ENCODE measurements around the gene CASP6.
"Not testable (repeated sequence)": the region's sequence is repeated elsewhere in the genome, so short reads cannot be mapped to it uniquely, and the experiment has no call there.

CASP6 gene

GRCh38 chr4:109684727-109685126, 18.5 kb downstream of the CASP6 start:
- TF ChIP-seq, protein P1, sequence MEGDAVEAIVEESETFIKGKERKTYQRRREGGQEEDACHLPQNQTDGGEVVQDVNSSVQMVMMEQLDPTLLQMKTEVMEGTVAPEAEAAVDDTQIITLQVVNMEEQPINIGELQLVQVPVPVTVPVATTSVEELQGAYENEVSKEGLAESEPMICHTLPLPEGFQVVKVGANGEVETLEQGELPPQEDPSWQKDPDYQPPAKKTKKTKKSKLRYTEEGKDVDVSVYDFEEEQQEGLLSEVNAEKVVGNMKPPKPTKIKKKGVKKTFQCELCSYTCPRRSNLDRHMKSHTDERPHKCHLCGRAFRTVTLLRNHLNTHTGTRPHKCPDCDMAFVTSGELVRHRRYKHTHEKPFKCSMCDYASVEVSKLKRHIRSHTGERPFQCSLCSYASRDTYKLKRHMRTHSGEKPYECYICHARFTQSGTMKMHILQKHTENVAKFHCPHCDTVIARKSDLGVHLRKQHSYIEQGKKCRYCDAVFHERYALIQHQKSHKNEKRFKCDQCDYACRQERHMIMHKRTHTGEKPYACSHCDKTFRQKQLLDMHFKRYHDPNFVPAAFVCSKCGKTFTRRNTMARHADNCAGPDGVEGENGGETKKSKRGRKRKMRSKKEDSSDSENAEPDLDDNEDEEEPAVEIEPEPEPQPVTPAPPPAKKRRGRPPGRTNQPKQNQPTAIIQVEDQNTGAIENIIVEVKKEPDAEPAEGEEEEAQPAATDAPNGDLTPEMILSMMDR (IDR thresholded peaks at IDR 0.05; ENCODE audit: borderline replicate concordance, control extremely low read depth, extremely low read depth, insufficient read depth, missing control alignments) = no peak
- in situ Hi-C loops (cut with MboI; ENCODE audit: low sequenced_read_pairs, unreplicated experiment) = no loop called here
- no peak for DNase-seq (ENCODE audit: low spot score)

- TF ChIP-seq, protein P1 (IDR thresholded peaks at IDR 0.05; ENCODE audit: borderline replicate concordance, control extremely low read depth, extremely low read depth, insufficient read depth, missing control alignments) = no peak
- in situ Hi-C loops (cut with MboI; ENCODE audit: low sequenced_read_pairs, unreplicated experiment) = no loop called here
- no peak for DNase-seq (ENCODE audit: low spot score)
Measured at GRCh38 chr4:109683621-109684253, 19.5 kb downstream of the CASP6 start.

GRCh38 chr4:109682875-109683274, 20.4 kb downstream of the CASP6 start:
- no peak for DNase-seq (ENCODE audit: low spot score)
- in situ Hi-C loops (cut with MboI; ENCODE audit: low sequenced_read_pairs, unreplicated experiment) = no loop called here
- TF ChIP-seq, protein P1 (IDR thresholded peaks at IDR 0.05; ENCODE audit: borderline replicate concordance, control extremely low read depth, extremely low read depth, insufficient read depth, missing control alignments) = no peak

DNA sequence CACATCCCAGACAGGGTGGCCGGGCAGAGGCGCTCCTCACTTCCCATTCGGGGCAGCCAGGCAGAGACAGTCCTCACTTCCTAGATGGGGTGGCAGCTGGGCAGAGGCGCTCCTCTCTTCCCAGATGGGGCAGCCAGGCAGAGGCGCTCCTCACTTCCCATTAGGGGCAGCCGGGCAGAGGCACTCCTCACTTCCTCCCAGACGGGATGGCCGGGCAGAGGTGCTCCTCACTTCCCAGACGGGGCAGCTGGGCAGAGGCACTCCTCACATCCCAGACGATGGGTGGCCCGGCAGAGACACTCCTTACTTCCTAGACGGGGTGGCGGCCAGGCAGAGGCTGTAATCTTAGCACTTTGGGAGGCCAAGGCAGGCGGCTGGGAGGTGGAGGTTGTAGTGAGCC, 24.3 kb downstream of the CASP6 start:
- in situ Hi-C loops (cut with MboI; ENCODE audit: low sequenced_read_pairs, unreplicated experiment) = not testable (repeated sequence)

DNA sequence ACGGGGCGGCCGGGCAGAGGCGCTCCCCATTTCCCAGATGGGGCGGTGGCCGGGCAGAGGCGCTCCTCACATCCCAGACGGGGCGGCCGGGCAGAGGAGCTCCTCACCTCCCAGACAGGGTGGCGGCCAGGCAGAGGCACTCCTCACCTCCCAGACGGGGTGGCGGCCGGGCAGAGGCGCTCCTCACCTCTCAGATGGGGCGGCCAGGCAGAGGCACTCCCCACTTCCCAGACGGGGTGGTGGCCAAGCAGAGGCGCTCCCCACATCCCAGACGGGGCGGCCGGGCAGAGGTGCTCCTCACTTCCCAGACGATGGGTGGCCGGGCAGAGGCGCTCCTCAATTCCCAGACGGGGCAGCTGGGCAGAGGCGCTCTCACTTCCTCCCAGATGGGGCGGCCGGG, 24.8 kb downstream of the CASP6 start:
- in situ Hi-C loops (cut with MboI; ENCODE audit: low sequenced_read_pairs, unreplicated experiment); DNase-seq (ENCODE audit: low spot score): not testable (repeated sequence)

More for the DNA sequence above, 24.3 kb downstream of the CASP6 start:
- DNase-seq (ENCODE audit: low spot score) = not testable (repeated sequence)

DNA sequence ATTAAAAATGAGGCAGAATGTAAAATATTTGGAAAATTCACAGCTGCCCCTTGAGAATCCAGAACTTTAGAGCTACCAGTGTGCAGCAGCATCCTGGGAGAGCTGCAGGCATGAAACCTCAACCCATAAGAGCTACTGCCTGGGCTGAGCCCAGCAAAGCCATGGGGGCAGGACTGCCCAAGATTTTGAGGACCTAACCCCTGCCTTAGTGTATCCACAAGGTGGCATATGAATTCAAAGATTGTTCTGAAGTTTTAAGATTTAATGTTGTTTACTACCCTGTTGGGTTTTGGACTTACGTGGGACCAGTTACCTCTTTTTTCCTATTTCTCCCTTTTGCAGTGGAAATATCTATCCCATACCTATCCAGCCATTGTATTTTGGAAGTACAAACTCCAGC, 26.4 kb downstream of the CASP6 start:
- no peak for DNase-seq (ENCODE audit: low spot score)
- TF ChIP-seq, protein P1 (IDR thresholded peaks at IDR 0.05; ENCODE audit: borderline replicate concordance, control extremely low read depth, extremely low read depth, insufficient read depth, missing control alignments) = no peak
- in situ Hi-C loops (cut with MboI; ENCODE audit: low sequenced_read_pairs, unreplicated experiment) = no loop called here

- DNase-seq (ENCODE audit: low spot score) = no peak
- TF ChIP-seq, protein P1 (IDR thresholded peaks at IDR 0.05; ENCODE audit: borderline replicate concordance, control extremely low read depth, extremely low read depth, insufficient read depth, missing control alignments) = no peak
- in situ Hi-C loops (cut with MboI; ENCODE audit: low sequenced_read_pairs, unreplicated experiment) = no loop called here
Measured at GRCh38 chr4:109675843-109676242, 27.4 kb downstream of the CASP6 start.

GRCh38 chr4:109675181-109675580, 28.1 kb downstream of the CASP6 start:
- DNase-seq (ENCODE audit: low spot score) = no peak
- in situ Hi-C loops (cut with MboI; ENCODE audit: low sequenced_read_pairs, unreplicated experiment) = no loop called here

More at GRCh38 chr4:109675181-109675580, 28.1 kb downstream of the CASP6 start:
- TF ChIP-seq, protein P1 (IDR thresholded peaks at IDR 0.05; ENCODE audit: borderline replicate concordance, control extremely low read depth, extremely low read depth, insufficient read depth, missing control alignments) = no peak

Measured in GM13976 (cell line).